ENCODE measurements around the gene CRACDL. TPM values are rescaled to one million over a fixed set of nuclear protein-coding genes. Genes with fewer than 3 reads are reported as not detected.

Gene CRACDL
- total RNA-seq, 1 donor from 2014 or later = 6.2 TPM

GRCh38 chr2:98924910-98925309 lies 11.1 kb downstream of the CRACDL start:
- TF ChIP-seq CTCF (conservative IDR thresholded peaks at IDR 0.05) = no peak
- no peak for DNase-seq (ENCODE audit: extremely low spot score, unreplicated experiment)
- Mint-ChIP-seq H3K4me3 (no peak overlapping the region), H3K27me3 (peaks cover 3% of the 10 kb centered on the region), H3K27ac (no peak overlapping the region), H3K9me3 (no peaks in the 10 kb centered on the region), H3K4me1 (ENCODE audit: unreplicated experiment) (no peaks in the 10 kb centered on the region), H3K36me3 (no peaks in the 10 kb centered on the region)

- Mint-ChIP-seq H3K9me3 (no peaks in the 10 kb centered on the region), H3K4me3 (no peak overlapping the region), H3K27me3 (peaks cover 3% of the 10 kb centered on the region), H3K27ac (no peak overlapping the region), H3K36me3 (no peaks in the 10 kb centered on the region), H3K4me1 (ENCODE audit: unreplicated experiment) (no peaks in the 10 kb centered on the region)
- no peak for TF ChIP-seq CTCF (conservative IDR thresholded peaks at IDR 0.05)
- no peak for DNase-seq (ENCODE audit: extremely low spot score, unreplicated experiment)
These were observed 11.8 kb downstream of the CRACDL start for GRCh38 chr2:98924038-98924830.

- TF ChIP-seq CTCF (conservative IDR thresholded peaks at IDR 0.05) = peak; percentile 53
- no peak overlapping the region for H3K27ac Mint-ChIP-seq
- no peaks in the 10 kb centered on the region for H3K9me3 Mint-ChIP-seq
- H3K36me3 Mint-ChIP-seq = no peaks in the 10 kb centered on the region
- no peaks in the 10 kb centered on the region for H3K4me1 Mint-ChIP-seq (ENCODE audit: unreplicated experiment)
- no peak for DNase-seq (ENCODE audit: extremely low spot score, unreplicated experiment)
- H3K4me3 Mint-ChIP-seq = no peak overlapping the region
- peaks cover 3% of the 10 kb centered on the region for H3K27me3 Mint-ChIP-seq
These were observed 12.6 kb downstream of the CRACDL start for GRCh38 chr2:98923244-98923940.

GRCh38 chr2:98921062-98921461 lies 15.0 kb downstream of the CRACDL start:
- Mint-ChIP-seq H3K27me3 (peaks cover 5% of the 10 kb centered on the region), H3K36me3 (no peaks in the 10 kb centered on the region), H3K27ac (no peak overlapping the region), H3K4me3 (no peak overlapping the region), H3K9me3 (no peaks in the 10 kb centered on the region), H3K4me1 (ENCODE audit: unreplicated experiment) (no peaks in the 10 kb centered on the region)
- DNase-seq (ENCODE audit: extremely low spot score, unreplicated experiment) = no peak
- TF ChIP-seq CTCF (conservative IDR thresholded peaks at IDR 0.05) = no peak

- H3K9me3 Mint-ChIP-seq = no peaks in the 10 kb centered on the region
- H3K4me3 Mint-ChIP-seq = no peak overlapping the region
- TF ChIP-seq CTCF (conservative IDR thresholded peaks at IDR 0.05) = no peak
- H3K27ac Mint-ChIP-seq = no peak overlapping the region
- peaks cover 7% of the 10 kb centered on the region for H3K27me3 Mint-ChIP-seq
- DNase-seq (ENCODE audit: extremely low spot score, unreplicated experiment) = no peak
- peaks cover under 1% of the 10 kb centered on the region for H3K4me1 Mint-ChIP-seq (ENCODE audit: unreplicated experiment)
- no peaks in the 10 kb centered on the region for H3K36me3 Mint-ChIP-seq
These were observed 19.0 kb downstream of the CRACDL start for GRCh38 chr2:98917031-98917471.

All from type B pancreatic cell (in vitro differentiated cells).